Panc1 (cell line): ENCODE measurements around the gene BRAF. TPM values are rescaled to one million over a fixed set of nuclear protein-coding genes. Genes with fewer than 3 reads are reported as not detected.

Experiments used
- ATAC-seq: fragments of 200-7000 bp; cut with Tn5 transposase; 2 replicates; pipeline ENCODE4 v1.9.1; 2020; ENCODE audit warnings: mild to moderate bottlenecking, moderate library complexity
- BruUV-seq: library from RNA; stranded (reverse); fragments of 400-500 nt; replicated peaks from 2 replicates; lab custom pipeline; 2021; lab: Mats Ljungman, UMichigan
- CTCF ChIA-PET: fragments of 300-600 bp; sonication (Branson Sonifier 250); formaldehyde crosslinking; loops from one replicate; lab custom pipeline; 2022; ENCODE audit warnings: antibody characterized with exemption; lab: Charles Lee
- POLR2A ChIA-PET: fragments of 300-600 bp; sonication (Branson Sonifier 250); formaldehyde crosslinking; loops from one replicate; lab custom pipeline; 2022; ENCODE audit warnings: antibody characterized with exemption; lab: Charles Lee
- DNase-seq: peaks from one replicate; pipeline ENCODE4 v3.0.0-alpha.2; 2010; ENCODE audit warnings: low read depth, low spot score
- H3K27ac ChIP-seq: 2 replicates; pipeline ENCODE4 v1.5.1; 2011; ENCODE audit warnings: mild to moderate bottlenecking, low read length, inconsistent platforms
- H3K27me3 ChIP-seq: fragments of 200-500 bp; sonication (Bioruptor generic); 2 replicates; pipeline ENCODE4 v1.6.0; 2014; ENCODE audit warnings: low read length, inconsistent platforms; ENCODE audit not compliant: control insufficient read depth, insufficient read depth
- H3K36me3 ChIP-seq: fragments of 200-500 bp; sonication (Bioruptor generic); 2 replicates; pipeline ENCODE4 v1.5.1; 2014; ENCODE audit warnings: inconsistent platforms, mild to moderate bottlenecking, low read length, moderate library complexity; ENCODE audit not compliant: control insufficient read depth, insufficient read depth
- H3K4me1 ChIP-seq: 2 replicates; pipeline ENCODE4 v1.5.1; 2011; ENCODE audit warnings: inconsistent platforms, mild to moderate bottlenecking, low read length, moderate library complexity; ENCODE audit not compliant: control insufficient read depth, insufficient read depth
- H3K4me3 ChIP-seq, 2 experiments: 2 replicates each; pipeline ENCODE4 v1.5.1; 2011 to 2012; ENCODE audit warnings: low read depth in 2 of 2, low read length in 2 of 2, mild to moderate bottlenecking in 2 of 2, inconsistent platforms in 1 of 2, moderate library complexity in 1 of 2
- H3K9me3 ChIP-seq: fragments of 200-500 bp; sonication (Bioruptor generic); 2 replicates; pipeline ENCODE4 v1.5.1; 2014; ENCODE audit warnings: low read depth, mild to moderate bottlenecking, inconsistent platforms, low read length, moderate library complexity; ENCODE audit not compliant: control insufficient read depth, insufficient read depth
- CTCF ChIP-seq: fragments of 450-650 bp; IDR thresholded peaks from 2 replicates; pipeline ENCODE4 v1.5.1; 2017; ENCODE audit warnings: mild to moderate bottlenecking
- POLR2AphosphoS5 ChIP-seq: IDR thresholded peaks from 2 replicates; pipeline ENCODE4 v1.6.1; 2012; ENCODE audit warnings: mild to moderate bottlenecking, low read depth, low read length, moderate library complexity
- REST ChIP-seq, 2 experiments: IDR thresholded peaks; 2 replicates each; pipeline ENCODE4 v1.6.1; 2011 to 2012; ENCODE audit warnings: low read depth in 2 of 2, control low read depth in 1 of 2, low read length in 1 of 2, mild to moderate bottlenecking in 1 of 2, moderate library complexity in 1 of 2; ENCODE audit not compliant: insufficient read depth in 1 of 2
- SIN3A ChIP-seq: IDR thresholded peaks from 2 replicates; pipeline ENCODE4 v1.6.1; 2012; ENCODE audit warnings: low read depth, mild to moderate bottlenecking, low read length, moderate library complexity, borderline replicate concordance; ENCODE audit not compliant: insufficient read depth
- TCF7L2 ChIP-seq: IDR thresholded peaks from 2 replicates; pipeline ENCODE4 v1.6.1; 2011; ENCODE audit warnings: mild to moderate bottlenecking, low read depth, low read length, inconsistent platforms
- in situ Hi-C: cut with HindIII; loops from 2 replicates; pipeline ENCODE4 v1.10.0; 2016; ENCODE audit warnings: low sequenced_read_pairs, low pct_unique_long_range_greater_than_20kb
- intact Hi-C: fragments of 100-400 bp; cut with micrococcal nuclease; formaldehyde crosslinking; loops from one replicate; pipeline ENCODE4 v1.10.0; 2022; ENCODE audit not compliant: unreplicated experiment
- total RNA-seq: library from RNA; stranded (reverse); gene quantifications from one replicate; pipeline ENCODE4 v1.2.1, GENCODE V29; 2021; ENCODE audit not compliant: unreplicated experiment

Gene BRAF
- total RNA-seq, 1 experiment from 2014 or later = 26.3 TPM

- in situ Hi-C loops (no loop called here), intact Hi-C loops (no loop called here)
- H3K4me1 ChIP-seq = no peaks in the 10 kb centered on the region
- no peak for TF ChIP-seq POLR2AphosphoS5
- TF ChIP-seq REST (IDR thresholded peaks at IDR 0.05; ENCODE audit: insufficient read depth in 1 of 2, low read depth in 2 of 2, low read length in 1 of 2) = no peak
- TF ChIP-seq TCF7L2 = no peak
- TF ChIP-seq CTCF = no peak
- ChIA-PET CTCF (no interaction called here), POLR2A (no interaction called here)
- DNase-seq (no peak), ATAC-seq (no peak)
- no peak overlapping the region for H3K27ac ChIP-seq
- no peaks in the 10 kb centered on the region for H3K27me3 ChIP-seq
- H3K36me3 ChIP-seq = peaks cover 3% of the 10 kb centered on the region; the same call in 1 of the 2 replicates
- no TSS peak for BruUV-seq
- no peaks in the 10 kb centered on the region for H3K9me3 ChIP-seq
- no peak overlapping the region for H3K4me3 ChIP-seq
These were observed 178.0 kb downstream of the BRAF start for GRCh38 chr7:140746751-140747150.

GRCh38 chr7:140745266-140746058 lies 179.3 kb downstream of the BRAF start:
- Histone ChIP-seq H3K36me3 (peaks cover 3% of the 10 kb centered on the region; the same call in 1 of the 2 replicates), H3K27ac (no peak overlapping the region), H3K4me1 (no peaks in the 10 kb centered on the region), H3K9me3 (no peaks in the 10 kb centered on the region), H3K4me3 (no peak overlapping the region), H3K27me3 (no peaks in the 10 kb centered on the region)
- no TSS peak for BruUV-seq
- ChIA-PET POLR2A (no interaction called here), CTCF (no interaction called here)
- TF ChIP-seq SIN3A = no peak
- no peak for TF ChIP-seq CTCF
- TF ChIP-seq TCF7L2 = no peak
- TF ChIP-seq POLR2AphosphoS5 = no peak
- DNase-seq (no peak), ATAC-seq (no peak)
- intact Hi-C loops = no loop called here
- in situ Hi-C loops = no loop called here
